NCI-H82 treated with DMSO at 0.1 percent for 48 hours (cell line): ENCODE measurements around the gene BMPR2.
"Not testable (repeated sequence)": the region's sequence is repeated elsewhere in the genome, so short reads cannot be mapped to it uniquely, and the experiment has no call there.

Experiments
- DNase-seq: peaks from one replicate; lab custom pipeline; 2025; ENCODE audit not compliant: unreplicated experiment; lab: John Stamatoyannopoulos, UW

BMPR2 gene

DNA sequence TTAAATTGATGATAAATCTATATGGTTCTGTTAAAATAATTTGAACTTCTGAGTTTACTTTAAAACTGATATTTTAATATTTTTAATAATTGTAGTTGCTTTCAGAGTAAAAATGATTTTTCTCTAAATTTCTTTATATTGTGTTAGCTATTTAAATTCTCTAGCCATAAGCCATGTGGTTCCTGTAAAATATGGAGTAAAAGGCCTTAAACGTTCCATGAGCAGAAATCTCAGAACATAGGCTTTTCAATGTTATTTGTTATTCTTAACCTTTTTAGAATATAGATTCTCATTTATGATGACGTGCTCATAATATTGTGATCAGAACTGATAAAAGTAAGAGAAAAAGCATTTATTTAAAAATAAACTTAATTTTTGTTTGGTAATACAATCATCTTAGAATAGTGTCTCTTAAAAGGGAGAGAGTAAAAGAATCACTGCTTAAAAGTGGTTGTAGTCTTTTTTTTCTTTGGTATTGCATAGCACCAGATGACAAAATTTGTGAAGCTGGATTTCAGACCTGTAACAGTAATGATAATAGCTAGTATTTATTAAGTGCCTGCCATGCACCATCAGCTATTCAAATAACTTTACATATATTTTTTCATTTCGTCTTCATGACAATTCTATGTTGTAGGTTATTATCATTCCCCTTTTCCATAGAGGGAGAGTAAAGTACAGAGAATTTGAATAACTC lies 2.7 kb downstream of the BMPR2 start:
- peak; percentile 65 for DNase-seq

DNA sequence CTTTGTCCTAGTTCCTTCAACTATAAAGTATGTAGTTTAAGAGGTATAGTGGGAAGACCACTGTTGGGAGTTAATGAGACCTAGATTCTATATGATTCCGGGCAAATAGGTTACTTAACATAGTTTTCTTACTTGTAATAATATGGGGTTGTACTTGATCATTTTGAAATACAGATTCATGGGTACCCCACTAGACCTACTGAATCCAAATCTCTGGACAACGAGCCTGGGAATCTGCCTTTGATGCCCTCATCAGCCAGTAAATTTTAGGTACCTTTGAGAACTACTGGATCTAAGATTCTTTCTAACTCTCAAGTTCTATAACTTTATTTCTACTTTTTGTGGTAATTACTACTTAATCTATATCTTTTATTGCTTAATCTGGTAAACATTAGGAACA lies 6.6 kb downstream of the BMPR2 start:
- DNase-seq = no peak

DNA sequence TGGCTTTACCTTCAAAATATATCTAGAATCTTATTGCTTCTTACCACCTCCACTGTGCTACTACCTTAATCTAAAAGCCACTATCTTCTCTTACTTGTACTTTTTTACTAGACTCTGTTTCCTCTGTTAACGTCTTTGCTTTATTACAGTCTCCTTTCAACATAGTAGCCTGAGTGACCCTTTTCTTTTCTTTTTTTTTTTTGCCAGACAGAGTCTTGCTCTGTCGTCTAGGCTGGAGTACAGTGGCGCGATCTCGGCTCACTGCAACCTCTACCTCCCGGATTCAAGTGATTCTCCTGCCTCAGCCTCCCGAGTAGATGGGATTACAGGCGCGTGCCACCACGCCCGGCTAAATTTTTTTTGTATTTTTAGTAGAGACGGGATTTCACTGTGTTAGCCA lies 10.4 kb downstream of the BMPR2 start:
- not testable (repeated sequence) for DNase-seq

- DNase-seq = no peak
These were observed 11.6 kb downstream of the BMPR2 start for GRCh38 chr2:202387608-202388342.

GRCh38 chr2:202400941-202401340 lies 24.8 kb downstream of the BMPR2 start:
- no peak for DNase-seq

- no peak for DNase-seq
These were observed 29.7 kb downstream of the BMPR2 start for GRCh38 chr2:202405798-202406197.

DNA sequence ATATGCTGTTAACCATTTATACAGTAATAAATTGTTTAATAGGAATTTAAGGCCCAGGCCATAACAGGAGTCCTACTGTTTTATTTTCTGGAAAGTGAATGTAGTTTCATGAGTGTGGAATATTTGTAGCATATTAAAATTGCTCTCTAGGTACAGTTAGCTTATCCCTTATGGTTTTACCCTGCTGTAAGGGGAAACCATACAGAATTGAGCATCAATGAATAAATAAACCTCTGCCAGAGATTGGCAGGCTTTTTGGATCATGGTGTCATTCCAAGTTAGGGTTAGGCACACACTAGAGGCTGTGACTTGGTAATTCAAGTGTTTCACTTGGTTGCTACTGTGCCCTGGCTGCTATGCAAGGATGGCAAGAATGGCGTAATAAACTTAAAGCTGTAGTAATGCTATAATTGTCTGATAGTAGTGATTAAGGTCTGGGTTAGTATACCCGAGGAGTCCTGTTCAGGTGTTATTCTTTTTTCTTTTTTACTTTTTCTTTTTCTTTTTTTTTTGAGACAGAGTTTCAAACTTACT lies 30.4 kb downstream of the BMPR2 start:
- DNase-seq = no peak

- no peak for DNase-seq
These were observed 32.5 kb downstream of the BMPR2 start for GRCh38 chr2:202408546-202409140.

GRCh38 chr2:202410092-202410491 lies 34.0 kb downstream of the BMPR2 start:
- no peak for DNase-seq

DNA sequence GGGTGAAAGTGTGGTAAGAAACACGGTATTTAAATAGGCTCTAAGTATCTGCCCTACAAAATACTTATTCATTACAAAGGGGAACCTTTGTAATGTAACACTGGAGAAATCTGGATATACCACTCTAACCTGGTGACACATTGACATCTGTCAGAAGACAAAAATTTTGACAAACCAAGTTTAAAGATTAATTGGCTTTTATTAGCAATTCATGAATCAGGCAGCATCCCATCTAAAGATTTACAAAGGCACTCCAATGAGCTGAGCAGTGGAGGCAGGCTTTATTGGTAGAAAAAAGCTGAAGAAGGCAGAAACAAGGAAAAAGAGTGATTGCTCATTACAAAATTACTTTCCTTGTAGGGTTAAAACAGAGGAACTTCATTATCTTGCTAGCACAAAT lies 35.0 kb downstream of the BMPR2 start:
- DNase-seq = no peak

- no peak for DNase-seq
These were observed 41.9 kb downstream of the BMPR2 start for GRCh38 chr2:202418027-202418426.

GRCh38 chr2:202418511-202418910 lies 42.4 kb downstream of the BMPR2 start:
- no peak for DNase-seq

- DNase-seq = no peak
These were observed 47.0 kb downstream of the BMPR2 start for GRCh38 chr2:202423139-202423538.

GRCh38 chr2:202425036-202425435 lies 48.9 kb downstream of the BMPR2 start:
- DNase-seq = no peak

GRCh38 chr2:202426751-202427150 lies 50.6 kb downstream of the BMPR2 start:
- no peak for DNase-seq

GRCh38 chr2:202429164-202429980 lies 53.2 kb downstream of the BMPR2 start:
- DNase-seq = peak; percentile 28

DNA sequence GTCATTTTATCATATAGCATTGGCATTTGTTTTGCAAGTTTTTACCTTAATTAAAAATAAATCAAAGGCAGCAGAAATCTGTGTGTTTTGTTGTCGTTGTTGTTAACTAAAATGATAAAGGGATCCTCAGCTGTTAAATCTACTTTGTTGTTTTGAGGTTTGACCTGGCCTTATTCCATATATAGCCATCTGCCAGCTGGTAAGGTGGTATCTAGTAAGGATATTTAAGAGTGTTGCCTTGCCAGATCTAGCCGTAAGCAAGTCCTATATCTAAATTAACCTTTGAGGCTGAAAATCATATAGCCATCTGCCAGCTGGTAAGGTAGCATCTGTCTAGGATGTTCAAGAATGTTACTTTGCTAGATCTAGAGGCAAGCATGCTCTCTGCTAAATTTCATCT lies 56.6 kb downstream of the BMPR2 start:
- peak; percentile 88 for DNase-seq

DNA sequence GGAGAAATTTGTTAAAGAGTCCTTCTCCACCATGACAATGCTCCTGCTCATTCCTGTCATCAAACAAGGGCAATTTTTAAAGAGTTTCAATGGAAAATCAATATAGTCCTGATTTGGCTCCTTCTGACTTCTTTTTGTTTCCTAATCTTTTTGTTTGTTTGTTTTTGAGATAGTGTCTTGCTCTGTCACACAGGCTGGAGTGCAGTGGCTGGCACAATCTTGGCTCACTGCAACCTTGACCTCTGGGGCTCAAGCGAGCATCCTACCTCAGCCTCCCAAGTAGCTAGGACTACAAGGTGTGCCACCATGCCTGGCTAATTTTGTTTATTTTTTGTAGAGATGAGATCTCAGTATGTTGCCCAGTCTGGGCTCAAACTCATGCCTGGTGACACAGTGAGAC lies 58.3 kb downstream of the BMPR2 start:
- no peak for DNase-seq

GRCh38 chr2:202436626-202437025 lies 60.5 kb downstream of the BMPR2 start:
- DNase-seq = no peak

- not testable (repeated sequence) for DNase-seq
These were observed 64.0 kb downstream of the BMPR2 start for GRCh38 chr2:202440117-202440516.

- DNase-seq = peak; percentile 50
These were observed 66.8 kb downstream of the BMPR2 start for GRCh38 chr2:202442882-202443281.
